A549 treated with RU486 at 1 μM for 4 hours (cell line): ENCODE data around the gene ACTR6. TPM values are rescaled to one million over a fixed set of nuclear protein-coding genes. Genes with fewer than 3 reads are reported as not detected.

Experiments used
- total RNA-seq: library from RNA; stranded (reverse); fragments of 200-300 nt; extraction: Qiagen RNA extraction; gene quantifications from 5 replicates; pipeline ENCODE4 v1.2.3, GENCODE V29; 2022; ENCODE audit warnings: low read depth

Gene ACTR6
- total RNA-seq: 11.1 to 34.0 TPM (median 25.6 TPM) in 5 replicates

DNA sequence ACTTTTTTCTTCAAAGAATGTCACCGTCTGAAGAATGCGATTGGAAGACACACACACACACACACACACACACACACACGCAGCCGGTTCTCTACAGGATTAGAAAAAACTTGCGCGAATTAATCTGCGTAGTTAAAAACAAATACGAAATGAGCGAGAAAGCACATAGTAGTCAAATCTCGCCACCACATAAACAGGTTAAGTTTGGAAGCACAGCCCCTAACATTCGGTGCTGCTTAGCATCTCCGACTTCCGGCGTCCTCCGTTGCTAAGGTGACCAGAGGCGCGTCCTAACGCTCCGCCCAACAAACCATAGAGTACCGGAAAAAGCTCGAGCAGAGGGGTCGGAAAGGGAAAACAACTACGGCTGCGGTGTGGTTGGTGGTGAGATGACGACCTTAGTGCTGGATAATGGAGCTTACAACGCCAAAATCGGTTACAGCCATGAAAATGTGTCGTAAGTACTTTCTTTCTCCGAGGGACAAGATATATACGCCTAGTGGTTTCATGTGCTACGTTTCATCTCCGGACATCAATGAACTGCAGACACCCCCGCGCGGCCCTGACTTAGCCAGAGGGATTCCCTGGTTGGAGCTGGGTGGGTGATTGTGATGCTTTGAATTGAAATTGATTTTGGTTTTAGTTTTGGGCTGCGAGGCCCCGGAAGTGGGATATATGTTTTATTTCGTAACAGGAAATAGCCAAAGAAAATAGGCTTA is at the start of gene ACTR6:
Gene ACTR6 (plus strand): TSS at position 353 of the 719 bp plus-strand sequence. CDS start 37 bp downstream, at position 390.

DNA sequence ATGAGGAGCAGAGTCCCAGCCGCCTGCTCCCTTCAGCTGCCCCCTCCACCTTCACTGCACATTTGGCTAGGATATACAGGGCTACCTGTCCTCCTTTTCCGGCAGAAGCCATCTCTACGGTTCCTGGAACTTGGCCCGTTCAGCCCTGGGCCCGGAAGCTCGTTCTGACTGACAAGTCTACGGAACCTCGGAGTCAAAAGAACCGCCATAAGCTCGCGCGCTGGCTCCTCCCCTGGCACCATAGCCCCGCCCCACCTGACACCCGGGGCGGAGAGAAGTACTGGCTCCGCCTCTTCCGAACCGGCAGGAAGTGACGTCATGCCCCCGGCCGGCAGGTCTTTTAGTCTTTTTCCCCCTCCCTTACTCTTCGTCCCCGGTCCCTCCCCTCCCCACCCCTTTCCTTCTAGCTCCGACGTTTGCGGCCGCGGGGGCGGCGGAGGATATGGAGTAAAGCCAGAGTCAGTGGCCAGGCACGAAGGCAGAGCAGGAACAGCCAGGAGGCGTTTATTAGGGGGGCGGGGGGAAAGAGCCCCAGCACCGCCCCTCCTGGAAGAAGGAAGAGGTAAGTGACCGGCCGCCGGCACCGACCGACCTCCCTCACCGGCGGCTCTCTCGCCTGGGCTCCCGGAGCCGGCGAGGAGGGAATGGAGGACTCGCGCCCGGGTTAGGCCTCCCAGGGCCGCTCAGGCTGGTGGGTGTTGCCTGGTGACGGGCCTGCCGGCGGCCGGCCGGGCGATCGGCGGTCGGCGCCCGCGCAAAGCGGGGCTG is 66.4 kb downstream of the ACTR6 start, which contains the start of the genes DEPDC4 and SCYL2:
Gene DEPDC4 (minus strand): TSS at position 245 of the 768 bp plus-strand sequence. CDS start 3 bp downstream, at position 242.
Gene SCYL2 (plus strand): TSS at position 343 of the 768 bp plus-strand sequence. CDS start 15,794 bp downstream, outside the sequence.

Other genes with a start within 250 kb of the ACTR6 start
- 0.13 to 0.73 TPM (median 0.46 TPM) in 5 replicates for gene ANKS1B, start 215.9 kb upstream of the ACTR6 start, total RNA-seq
- gene BLTP3B, start 57.9 kb upstream of the ACTR6 start, total RNA-seq: 6.2 to 14.4 TPM (median 12.6 TPM) in 5 replicates
- 0.30 to 2.7 TPM (median 1.4 TPM) in 5 replicates for gene DEPDC4, start 66.3 kb downstream of the ACTR6 start, total RNA-seq
- gene SCYL2, start 66.4 kb downstream of the ACTR6 start, total RNA-seq: 8.8 to 21.2 TPM (median 20.7 TPM) in 5 replicates
- gene SLC17A8, start 156.3 kb downstream of the ACTR6 start, total RNA-seq: 0.02 TPM in 1 of 5 replicates, not detected in the others